Astrocyte of the cerebellum (primary cell): Measurements from ENCODE around the gene FHL3.

Experiments used
- DNase-seq: peaks from one replicate; pipeline ENCODE4 v3.0.0-alpha.2; 2011; ENCODE audit warnings: low read depth
- H3K4me3 ChIP-seq: 2 replicates; pipeline ENCODE4 v1.5.1; 2011; ENCODE audit warnings: mild to moderate bottlenecking, low read depth, low read length, moderate library complexity
- in situ Hi-C: cut with HindIII; loops from 2 replicates; pipeline ENCODE4 v1.10.0; 2017; ENCODE audit warnings: low sequenced_read_pairs
- TF ChIP-seq, protein P1 (sequence below): IDR thresholded peaks from 2 replicates; pipeline ENCODE4 v1.5.1; 2012; ENCODE audit warnings: low read length, low read depth, moderate library complexity, mild to moderate bottlenecking; ENCODE audit errors: missing control alignments

FHL3 gene

DNA sequence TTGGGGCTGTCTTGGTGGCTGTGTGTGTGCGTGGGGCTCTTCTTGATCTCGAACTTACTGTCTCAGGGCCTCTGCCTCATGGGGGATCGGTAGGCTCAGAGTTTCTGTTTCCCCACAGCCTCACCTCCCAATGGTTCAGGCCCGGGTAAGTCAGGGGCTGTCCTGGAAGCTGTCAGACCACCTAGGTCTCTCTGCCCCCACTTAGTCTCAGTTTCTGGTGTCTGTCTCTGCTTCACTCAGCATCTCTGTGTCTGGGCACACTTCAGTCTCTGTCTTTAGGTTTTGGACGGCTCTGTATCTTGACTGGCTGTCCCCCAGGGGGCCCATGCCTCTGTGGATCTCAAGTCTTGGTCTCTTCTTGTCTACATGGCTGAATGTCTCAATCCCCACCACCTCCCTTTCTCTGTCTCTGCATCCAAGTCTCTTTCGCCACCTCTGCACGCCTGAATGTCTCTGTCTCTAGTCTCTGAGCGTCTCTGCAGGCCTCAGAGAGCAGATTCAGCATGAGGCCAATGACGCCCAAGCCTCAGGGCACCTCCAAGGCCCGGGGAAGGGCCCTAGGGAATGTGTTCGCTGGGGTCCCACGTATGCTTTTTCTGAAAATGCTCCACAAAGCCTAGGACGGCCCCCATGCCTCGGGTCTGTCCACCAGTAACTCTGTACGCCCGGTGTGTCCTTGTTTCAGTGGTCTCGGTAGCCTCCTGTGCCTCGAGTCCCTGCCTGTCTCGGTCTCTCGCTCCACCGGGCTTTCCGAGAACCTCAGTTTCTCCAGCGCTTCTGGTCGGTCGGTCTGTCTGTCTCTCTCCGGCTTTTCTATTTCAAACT, 818 bp downstream of the FHL3 start:
- TF ChIP-seq, protein P1, sequence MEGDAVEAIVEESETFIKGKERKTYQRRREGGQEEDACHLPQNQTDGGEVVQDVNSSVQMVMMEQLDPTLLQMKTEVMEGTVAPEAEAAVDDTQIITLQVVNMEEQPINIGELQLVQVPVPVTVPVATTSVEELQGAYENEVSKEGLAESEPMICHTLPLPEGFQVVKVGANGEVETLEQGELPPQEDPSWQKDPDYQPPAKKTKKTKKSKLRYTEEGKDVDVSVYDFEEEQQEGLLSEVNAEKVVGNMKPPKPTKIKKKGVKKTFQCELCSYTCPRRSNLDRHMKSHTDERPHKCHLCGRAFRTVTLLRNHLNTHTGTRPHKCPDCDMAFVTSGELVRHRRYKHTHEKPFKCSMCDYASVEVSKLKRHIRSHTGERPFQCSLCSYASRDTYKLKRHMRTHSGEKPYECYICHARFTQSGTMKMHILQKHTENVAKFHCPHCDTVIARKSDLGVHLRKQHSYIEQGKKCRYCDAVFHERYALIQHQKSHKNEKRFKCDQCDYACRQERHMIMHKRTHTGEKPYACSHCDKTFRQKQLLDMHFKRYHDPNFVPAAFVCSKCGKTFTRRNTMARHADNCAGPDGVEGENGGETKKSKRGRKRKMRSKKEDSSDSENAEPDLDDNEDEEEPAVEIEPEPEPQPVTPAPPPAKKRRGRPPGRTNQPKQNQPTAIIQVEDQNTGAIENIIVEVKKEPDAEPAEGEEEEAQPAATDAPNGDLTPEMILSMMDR, result no peak
- in situ Hi-C loops, result no loop called here
- peak overlapping the region; percentile 88 for H3K4me3 ChIP-seq
- DNase-seq, result no peak

DNA sequence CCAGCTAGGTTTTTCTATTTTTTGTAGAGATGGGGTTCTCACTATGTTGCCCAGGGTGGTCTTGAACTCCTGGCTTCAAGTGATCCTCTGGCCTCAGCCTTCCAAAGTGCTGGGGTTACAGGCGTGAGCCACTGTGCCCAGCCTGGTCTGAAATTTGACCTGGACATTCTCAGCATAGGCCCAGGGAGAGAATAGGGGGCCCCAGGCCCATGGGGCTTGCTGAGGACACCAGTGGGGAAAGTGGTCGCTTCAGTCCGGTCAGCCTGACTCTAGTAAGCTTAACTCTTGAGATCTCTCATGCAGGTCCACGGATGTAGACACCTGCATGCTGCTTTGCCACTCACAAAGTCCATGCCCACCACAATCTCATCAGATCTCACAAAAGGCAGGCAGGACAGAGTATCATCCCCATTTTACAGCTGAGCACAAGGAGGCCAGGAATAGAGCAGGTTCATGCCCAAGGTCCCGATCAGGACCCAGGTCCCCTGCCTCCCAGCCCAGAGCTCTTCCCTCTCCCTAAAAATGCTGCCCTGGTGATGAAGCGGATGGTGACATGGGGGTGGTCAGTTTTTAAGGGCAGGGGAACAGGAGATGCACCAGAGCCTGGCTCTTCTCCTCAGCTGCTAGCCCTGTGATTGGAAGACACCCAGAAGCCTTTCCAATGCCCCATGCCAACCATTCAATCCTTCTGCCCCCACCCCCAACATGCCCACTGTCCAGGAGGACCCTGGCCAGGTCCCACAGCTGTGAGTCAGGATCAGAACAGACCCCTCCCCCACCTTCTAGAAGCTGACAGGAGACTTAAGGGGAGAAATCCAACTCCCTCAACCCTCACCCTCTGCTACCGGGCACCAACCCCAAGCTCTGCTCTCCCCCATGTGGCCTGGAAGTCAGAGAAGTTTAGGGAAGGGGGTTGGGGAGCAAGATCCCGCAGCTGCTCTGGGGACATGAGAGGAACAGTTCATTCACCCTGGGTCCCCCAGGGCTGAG, 1.8 kb downstream of the FHL3 start:
- TF ChIP-seq, protein P1, result no peak
- no peak for DNase-seq
- H3K4me3 ChIP-seq, result peak overlapping the region; percentile 88
- in situ Hi-C loops, result no loop called here

DNA sequence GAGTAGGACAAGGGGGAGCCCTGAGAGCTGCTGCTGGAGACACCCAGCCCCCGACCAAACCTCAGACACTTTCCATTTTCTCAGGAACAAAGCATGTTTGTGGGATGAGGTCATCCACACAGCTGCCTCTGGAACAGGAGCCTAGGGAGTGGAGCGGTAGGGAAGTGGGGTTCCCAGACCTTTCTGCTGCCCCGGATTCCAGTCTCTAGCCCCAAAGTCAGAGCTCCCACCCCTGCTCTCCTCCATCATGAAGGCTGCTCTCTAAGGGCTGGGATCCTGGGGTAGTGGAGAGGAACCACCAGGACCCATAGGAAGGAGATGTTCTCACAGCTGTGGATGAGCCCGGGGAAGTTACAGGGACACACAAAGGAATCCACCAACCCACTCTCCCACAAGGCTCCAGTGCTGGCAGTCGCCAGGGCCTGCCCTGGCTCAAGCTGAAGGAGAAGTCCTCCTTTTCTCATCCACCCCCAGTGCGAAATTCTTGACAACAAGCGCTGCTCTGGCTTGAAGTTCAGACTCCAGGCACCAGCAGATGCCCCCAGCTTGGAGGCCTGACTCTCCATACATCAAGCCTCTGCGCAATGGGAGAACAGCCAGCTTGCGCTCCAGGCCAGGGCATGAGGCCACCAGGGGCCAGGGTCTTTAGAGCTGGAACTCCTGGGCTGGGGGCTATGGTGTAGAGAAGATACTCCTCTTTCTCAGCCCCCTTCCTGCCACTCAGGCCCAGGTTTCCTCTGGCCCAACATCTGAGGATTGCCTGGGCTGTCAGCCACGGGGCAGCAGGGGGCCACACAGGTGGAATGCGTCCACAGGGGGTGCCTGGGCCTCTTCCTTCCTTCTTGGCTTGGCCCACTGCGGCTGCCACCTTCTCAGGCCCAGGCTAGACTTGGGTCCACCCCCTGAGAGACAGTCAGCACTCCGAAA, 4.5 kb downstream of the FHL3 start:
- in situ Hi-C loops, result no loop called here
- TF ChIP-seq, protein P1, result no peak
- peak overlapping the region; percentile 12 for H3K4me3 ChIP-seq
- peak; percentile 88 for DNase-seq

DNA sequence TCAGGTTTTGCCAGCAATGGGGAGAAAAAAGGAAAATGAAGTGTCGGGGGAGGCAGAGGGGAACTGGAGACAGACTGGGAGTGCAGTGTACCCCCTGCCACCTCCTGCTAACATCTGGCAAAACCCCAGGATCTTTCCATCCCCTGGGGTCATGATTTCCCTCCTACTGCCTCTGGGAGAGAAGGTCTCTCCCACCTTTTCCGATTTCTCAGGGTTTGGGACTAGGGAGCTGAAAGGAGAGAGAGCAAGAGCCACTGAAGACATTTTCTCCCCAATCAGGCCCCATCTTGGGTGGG, 5.1 kb downstream of the FHL3 start:
- TF ChIP-seq, protein P1, result no peak
- no peak for DNase-seq
- H3K4me3 ChIP-seq, result peak overlapping the region; percentile 4
- in situ Hi-C loops, result no loop called here

DNA sequence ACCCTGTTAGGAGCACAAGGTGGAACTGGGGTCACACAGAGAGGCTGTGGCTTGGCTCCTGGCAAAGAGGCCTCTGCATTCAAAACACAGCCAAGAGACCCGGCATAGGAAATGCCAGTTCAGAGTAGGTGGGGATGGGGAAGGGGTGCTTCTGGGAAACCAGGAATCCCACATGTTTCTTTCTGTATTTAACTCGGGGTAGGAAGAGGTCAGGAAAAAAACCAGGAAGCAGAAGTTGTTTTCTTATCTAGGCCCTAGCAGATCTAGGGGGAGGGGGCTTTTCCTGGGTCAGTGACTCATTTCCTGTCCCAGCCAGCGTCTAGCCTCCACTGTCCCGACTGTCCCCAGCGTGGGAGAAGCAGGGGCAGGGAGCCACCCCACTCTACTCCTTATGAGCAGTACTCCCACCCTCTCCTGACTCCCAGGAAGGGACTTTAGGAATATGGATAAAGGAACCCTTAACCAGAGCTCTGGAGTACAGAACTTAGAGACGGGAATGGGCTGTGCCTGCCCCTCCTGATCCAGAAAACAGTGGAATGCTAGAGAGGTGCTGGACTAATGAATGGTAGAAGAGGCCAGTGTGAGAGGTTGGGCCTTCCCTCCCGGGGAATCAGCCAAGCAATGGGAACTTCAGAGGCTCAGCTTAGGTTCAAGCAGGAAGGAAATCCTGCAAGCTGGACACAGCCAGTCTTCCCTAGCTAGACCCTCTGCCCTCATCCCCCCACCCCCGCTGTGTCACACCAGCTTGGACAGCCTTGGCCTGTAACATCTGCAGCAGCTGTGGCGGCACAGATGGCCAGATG, 5.7 kb downstream of the FHL3 start:
- no peak for DNase-seq
- TF ChIP-seq, protein P1, result no peak
- in situ Hi-C loops, result no loop called here
- H3K4me3 ChIP-seq, result peak overlapping the region; percentile 4
